ENCODE results near the gene AGR2.
"Not testable (repeated sequence)": the region's sequence is repeated elsewhere in the genome, so short reads cannot be mapped to it uniquely, and the experiment has no call there.

Gene AGR2

DNA sequence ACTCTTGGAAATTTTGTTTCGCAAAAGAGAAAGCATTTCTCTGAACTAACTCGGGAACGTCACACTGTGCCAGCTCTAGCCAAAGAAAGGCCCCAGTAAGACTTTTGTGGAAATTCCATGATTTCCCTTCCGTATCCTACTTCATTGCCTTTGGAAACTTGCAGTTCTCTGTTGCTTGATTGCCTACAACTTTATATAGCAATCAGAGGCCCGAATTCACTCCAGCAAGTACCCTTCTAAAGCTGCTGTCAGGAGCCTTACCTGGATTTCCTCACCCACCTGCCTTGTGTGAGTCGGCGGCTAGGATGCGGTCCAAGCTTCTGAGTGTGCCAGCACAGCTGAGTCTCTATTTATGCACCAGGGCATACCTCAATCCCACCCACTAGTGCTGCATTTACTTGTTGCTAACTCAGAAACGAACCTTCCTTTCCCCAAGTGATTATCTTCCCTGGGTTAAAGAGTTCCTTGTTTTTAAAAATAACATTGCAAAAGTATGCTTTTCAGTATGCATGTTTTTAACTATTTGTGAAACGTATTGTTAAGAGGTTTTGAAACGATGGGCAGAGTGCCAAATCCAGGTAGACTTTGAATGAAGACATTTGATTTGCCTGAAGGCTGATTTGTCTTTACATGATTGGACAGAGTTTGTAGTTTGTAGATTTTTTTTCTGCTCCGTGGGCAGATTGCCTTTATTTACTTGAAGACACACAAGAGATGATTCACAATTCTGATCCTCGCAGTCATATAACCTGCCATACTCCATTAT, at the start of gene AGR2:
Gene AGR2 (minus strand): TSS at position 326 of the 766 bp plus-strand sequence. CDS start 3,203 bp downstream, outside the sequence.
- TF ChIP-seq, protein P1, sequence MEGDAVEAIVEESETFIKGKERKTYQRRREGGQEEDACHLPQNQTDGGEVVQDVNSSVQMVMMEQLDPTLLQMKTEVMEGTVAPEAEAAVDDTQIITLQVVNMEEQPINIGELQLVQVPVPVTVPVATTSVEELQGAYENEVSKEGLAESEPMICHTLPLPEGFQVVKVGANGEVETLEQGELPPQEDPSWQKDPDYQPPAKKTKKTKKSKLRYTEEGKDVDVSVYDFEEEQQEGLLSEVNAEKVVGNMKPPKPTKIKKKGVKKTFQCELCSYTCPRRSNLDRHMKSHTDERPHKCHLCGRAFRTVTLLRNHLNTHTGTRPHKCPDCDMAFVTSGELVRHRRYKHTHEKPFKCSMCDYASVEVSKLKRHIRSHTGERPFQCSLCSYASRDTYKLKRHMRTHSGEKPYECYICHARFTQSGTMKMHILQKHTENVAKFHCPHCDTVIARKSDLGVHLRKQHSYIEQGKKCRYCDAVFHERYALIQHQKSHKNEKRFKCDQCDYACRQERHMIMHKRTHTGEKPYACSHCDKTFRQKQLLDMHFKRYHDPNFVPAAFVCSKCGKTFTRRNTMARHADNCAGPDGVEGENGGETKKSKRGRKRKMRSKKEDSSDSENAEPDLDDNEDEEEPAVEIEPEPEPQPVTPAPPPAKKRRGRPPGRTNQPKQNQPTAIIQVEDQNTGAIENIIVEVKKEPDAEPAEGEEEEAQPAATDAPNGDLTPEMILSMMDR (conservative IDR thresholded peaks at IDR 0.05; ENCODE audit: control insufficient read depth, insufficient read depth, low read depth, low read length), result no peak
- H3K4me3 ChIP-seq (ENCODE audit: control insufficient read depth, low read depth, low read length), result no peak within 1 kb of the TSS
- no peak for DNase-seq (ENCODE audit: low read depth)

DNA sequence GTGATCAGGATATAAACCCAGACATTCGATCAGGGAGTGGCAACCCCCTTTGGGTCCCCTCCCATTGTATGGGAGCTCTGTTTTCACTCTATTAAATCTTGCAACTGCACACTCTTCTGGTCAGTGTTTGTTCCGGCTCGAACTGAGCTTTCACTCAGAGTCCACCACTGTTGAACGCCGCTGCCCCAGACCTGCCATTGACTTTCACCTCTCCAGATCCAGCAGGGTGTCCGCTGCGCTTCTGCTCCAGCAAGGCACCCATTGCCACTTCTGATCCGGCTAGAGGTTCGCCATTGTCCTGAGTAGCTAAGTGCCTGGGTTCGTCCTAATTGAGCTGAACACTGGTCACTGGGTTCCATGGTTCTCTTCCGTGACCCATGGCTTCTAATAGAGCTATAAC, 48.4 kb upstream of the AGR2 start:
- H3K4me3 ChIP-seq (ENCODE audit: control insufficient read depth, low read depth, low read length); DNase-seq (ENCODE audit: low read depth): not testable (repeated sequence)

DNA sequence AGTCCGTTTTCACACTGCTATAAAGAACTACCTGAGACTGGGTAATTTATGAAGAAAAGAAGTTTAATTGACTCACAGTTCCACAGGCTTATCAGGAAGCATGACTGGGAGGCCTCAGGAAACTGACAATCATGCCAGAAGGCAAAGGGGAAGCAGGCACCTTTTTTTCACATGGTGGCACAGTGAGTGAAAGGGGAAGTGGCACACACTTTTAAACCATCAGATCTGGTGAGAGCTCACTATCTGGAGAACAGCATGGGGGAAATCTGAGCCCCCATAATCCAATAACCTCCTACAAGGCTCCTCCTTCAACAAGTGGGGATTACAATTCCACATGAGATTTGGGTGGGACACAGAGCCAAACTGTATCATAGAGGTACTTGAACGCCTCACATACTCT, 47.0 kb upstream of the AGR2 start:
- DNase-seq (ENCODE audit: low read depth), result no peak
- TF ChIP-seq, protein P1 (conservative IDR thresholded peaks at IDR 0.05; ENCODE audit: control insufficient read depth, insufficient read depth, low read depth, low read length), result no peak

DNA sequence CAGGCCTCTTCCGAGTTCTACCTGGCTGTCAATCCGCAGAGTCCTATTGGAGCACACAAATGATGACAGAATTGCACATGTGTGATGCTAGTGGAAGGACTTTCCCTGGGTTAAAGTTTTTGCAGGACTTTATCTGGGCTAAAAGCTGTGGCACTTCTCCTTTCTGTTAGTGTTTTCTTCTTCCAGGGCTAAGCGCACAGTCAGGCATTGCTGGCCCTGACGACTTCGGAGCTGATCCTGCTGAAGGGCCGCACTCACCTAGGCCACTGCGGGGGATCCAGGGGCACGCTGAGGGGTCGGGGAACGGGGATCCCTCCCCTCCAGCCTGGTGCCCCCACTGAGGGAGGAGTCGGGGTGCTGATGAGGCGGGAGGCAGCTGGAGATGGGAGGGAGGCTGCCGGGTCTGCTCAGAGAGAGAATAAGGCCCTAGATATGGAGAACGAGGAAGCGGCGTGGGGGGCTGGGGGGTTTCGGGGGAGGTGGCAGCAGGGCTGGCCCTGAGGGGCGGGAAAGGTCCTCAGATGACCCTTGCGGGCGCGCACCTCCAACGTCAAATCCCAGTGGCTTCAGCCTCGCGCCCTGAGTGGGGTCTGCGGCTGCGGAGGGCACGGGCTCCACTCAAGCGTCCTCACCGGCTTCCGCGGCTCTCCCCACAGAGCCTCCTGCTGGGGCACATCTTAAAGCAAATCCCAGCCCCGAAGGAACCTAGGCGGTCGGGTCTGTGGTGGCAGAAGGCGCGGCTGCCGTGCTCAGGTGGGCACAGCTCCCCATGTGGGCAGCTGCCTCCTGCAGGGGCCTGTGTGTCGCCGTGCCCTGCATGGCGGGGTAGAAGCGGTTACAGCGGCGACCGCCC, 46.0 kb upstream of the AGR2 start:
- no peak overlapping the region for H3K4me3 ChIP-seq (ENCODE audit: control insufficient read depth, low read depth, low read length)
- TF ChIP-seq, protein P1 (conservative IDR thresholded peaks at IDR 0.05; ENCODE audit: control insufficient read depth, insufficient read depth, low read depth, low read length), result no peak
- DNase-seq (ENCODE audit: low read depth), result no peak

More for the DNA sequence above, 47.0 kb upstream of the AGR2 start:
- no peak overlapping the region for H3K4me3 ChIP-seq (ENCODE audit: control insufficient read depth, low read depth, low read length)

DNA sequence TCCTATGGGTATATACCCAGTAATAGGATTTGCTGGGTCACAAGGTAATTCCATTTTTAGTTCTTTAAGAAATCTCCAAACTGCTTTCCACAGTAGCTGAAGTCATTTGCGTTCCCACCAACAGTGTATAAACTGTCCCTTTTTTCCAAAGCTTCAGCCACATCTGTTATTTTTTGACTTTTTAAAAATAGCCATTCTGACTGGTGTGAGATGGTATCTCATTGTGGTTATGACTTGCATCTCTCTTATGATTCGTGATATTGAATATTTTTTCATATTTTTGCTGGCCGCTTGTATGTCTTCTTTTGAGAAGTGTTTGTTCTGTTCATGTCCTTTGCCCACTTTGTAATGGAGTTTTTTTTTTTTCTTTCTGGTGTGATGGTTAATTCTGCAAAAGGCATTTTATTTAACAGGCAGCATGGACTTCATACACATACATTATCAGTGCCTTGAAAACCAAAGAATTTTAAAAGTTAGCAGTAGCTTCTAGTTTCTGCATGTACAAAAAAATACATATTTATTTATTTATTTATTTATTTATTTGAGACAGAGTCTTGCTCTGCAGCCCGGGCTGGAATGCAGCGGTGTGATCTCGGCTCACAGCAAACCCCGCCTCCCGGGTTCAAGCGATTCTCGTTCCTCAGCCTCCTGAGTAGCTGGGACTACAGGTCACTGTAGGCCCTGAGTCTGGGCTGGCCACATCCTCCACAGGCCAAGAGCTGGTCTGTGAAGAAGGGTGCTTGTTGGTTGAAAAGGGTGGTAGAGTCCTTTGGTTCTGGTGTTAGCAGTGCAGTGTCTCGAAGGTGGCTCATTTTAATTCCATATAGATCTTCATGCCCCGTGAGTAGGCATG, 44.7 kb upstream of the AGR2 start:
- TF ChIP-seq, protein P1 (conservative IDR thresholded peaks at IDR 0.05; ENCODE audit: control insufficient read depth, insufficient read depth, low read depth, low read length), result no peak
- H3K4me3 ChIP-seq (ENCODE audit: control insufficient read depth, low read depth, low read length), result no peak overlapping the region
- DNase-seq (ENCODE audit: low read depth), result no peak

DNA sequence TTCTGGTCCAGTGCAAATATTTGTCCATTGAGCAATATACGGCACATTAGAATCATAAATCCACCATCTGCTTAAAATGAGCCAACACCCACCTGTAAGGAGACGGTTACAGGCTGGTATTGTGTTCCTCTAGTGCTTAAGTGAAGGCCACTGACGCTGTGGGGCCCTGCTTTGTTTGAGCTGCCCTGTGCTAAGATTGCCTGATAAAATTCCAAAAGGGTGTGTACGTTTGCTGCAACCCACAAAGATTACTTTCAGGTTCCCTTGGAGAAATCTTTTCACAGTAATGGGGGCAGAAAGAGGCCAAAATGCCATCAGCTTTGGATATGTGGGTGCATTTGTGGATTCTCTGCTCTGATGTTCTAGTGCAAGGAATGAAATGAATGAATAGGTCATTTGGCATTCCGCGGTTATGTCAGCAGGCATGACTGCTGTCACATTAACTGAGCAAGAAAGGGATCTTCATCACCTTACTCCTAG, 42.6 kb upstream of the AGR2 start:
- no peak overlapping the region for H3K4me3 ChIP-seq (ENCODE audit: control insufficient read depth, low read depth, low read length)
- no peak for DNase-seq (ENCODE audit: low read depth)
- TF ChIP-seq, protein P1 (conservative IDR thresholded peaks at IDR 0.05; ENCODE audit: control insufficient read depth, insufficient read depth, low read depth, low read length), result no peak

Data from fibroblast of mammary gland (primary cell).